ENCODE data around the gene SPATA1.

SPATA1 gene, protein sequence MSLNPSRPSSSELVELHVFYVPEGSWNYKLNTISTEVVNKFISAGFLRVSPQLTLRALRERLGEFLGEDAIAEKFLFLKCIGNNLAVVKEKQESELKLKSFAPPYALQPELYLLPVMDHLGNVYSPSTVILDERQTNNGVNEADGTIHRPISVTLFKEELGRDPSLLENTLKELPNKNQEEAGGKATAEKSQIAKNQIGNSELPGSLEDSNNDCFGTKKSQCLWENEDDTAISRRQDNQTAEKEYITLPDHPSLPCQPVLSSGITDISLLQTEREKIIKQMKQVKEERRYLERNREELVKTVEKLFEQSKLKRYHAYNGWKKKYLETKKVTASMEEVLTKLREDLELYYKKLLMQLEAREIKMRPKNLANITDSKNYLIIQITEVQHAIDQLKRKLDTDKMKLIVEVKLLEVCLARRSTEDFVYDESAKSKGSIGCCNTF

DNA sequence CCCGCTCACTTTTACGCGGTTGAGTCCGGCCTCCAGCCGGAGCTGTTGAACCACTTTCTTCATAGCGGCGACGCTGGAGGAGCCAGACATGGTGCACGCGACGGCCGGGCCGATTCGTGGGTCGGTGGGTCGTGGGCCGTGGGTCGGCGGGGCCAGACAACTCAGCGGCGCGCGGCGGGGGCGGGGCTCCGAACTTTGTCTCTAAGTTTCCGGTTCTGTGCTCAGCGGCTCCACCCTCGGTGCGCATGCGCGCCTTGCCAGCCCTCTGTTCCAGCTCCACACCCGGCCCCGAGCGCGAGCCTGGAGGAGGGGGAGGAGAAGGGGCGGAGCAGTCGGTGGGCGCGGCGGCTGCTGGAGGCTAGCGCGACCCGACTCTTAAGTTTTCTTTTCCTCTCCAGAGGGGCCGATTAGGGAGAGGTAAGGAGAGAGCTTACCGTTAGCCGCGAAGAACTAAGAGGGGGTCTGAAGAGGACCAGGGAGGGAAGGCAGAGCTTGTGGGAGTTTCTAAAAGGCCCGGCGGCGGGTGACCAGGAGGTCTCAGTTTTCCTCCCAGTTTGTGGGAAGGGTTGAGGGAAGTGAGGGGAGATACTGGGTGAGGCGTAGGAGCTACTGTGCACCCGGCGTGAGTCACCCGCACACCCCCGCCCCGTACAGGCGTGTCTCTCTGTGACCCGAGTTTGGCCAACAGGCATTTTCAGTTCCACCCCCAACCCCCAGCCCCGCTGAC, at the start of gene SPATA1, which contains the start of gene GNG5:
Gene SPATA1 (plus strand): TSS at position 385 of the 727 bp plus-strand sequence. CDS start 9,974 bp downstream, outside the sequence.
Gene GNG5 (minus strand): TSS at position 580 of the 727 bp plus-strand sequence. CDS start 490 bp downstream, at position 90.
- DNase-seq (ENCODE audit: extremely low read depth in 1 of 2, low read depth in 1 of 2): peak; percentile 94 to 98

DNA sequence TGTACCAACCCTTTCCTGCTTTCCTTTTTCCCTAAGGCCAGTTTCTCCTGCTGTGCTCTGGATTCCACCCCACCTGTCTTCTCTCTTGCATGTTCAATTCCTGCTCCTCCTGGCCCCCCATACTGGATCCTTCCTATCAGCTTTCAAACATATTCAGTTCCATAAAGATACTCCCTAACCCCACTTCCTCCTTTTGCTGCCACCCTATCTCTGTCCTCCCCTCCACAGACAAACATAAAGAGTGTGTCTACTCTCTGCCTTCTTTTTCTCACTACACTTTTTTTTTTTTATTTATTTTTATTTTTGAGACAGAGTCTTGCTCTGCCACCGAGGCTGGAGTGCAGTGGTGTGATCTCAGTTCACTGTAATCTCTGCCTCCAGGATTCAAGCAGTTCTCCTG, 44.1 kb upstream of the SPATA1 start:
- DNase-seq (ENCODE audit: extremely low read depth in 1 of 2, low read depth in 1 of 2): no peak

DNA sequence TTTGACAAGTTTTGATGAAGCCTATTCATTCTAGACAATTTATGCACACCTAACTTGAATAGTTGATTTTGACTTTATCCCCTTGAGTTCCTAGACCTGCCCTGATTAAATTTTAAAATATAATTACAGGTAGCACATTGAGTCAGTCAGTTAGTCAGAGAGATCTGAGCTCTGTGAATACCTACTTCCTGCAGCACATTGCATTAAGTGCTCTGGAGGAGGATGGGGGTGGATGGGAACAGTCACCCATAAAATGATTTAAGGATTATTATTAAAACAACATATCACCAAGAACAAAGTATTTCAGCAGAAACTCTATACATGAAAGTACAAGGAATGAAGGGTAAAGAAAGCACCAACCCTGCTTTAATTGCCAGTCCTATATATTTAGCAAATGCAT, 38.9 kb upstream of the SPATA1 start:
- DNase-seq (ENCODE audit: extremely low read depth in 1 of 2, low read depth in 1 of 2): no peak

DNA sequence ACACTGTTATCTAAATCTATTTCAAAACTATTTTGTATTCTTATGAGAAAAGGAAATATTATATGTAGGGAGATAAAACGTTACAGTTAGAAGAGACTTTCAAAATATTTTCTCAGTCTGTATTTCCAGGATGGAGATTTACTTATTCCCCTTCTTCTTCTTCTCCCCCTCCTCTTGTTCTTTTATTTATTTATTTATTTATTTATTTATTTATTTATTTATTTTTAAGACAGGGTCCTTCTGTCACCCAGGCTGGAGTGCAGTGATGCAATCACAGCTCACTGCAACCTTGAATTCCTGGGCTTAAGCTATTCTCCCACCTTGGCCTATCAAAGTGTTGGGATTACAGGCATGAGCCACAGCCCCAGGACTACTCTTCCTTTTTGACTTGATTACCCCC, 30.0 kb upstream of the SPATA1 start:
- no peak for DNase-seq (ENCODE audit: extremely low read depth in 1 of 2, low read depth in 1 of 2)

DNA sequence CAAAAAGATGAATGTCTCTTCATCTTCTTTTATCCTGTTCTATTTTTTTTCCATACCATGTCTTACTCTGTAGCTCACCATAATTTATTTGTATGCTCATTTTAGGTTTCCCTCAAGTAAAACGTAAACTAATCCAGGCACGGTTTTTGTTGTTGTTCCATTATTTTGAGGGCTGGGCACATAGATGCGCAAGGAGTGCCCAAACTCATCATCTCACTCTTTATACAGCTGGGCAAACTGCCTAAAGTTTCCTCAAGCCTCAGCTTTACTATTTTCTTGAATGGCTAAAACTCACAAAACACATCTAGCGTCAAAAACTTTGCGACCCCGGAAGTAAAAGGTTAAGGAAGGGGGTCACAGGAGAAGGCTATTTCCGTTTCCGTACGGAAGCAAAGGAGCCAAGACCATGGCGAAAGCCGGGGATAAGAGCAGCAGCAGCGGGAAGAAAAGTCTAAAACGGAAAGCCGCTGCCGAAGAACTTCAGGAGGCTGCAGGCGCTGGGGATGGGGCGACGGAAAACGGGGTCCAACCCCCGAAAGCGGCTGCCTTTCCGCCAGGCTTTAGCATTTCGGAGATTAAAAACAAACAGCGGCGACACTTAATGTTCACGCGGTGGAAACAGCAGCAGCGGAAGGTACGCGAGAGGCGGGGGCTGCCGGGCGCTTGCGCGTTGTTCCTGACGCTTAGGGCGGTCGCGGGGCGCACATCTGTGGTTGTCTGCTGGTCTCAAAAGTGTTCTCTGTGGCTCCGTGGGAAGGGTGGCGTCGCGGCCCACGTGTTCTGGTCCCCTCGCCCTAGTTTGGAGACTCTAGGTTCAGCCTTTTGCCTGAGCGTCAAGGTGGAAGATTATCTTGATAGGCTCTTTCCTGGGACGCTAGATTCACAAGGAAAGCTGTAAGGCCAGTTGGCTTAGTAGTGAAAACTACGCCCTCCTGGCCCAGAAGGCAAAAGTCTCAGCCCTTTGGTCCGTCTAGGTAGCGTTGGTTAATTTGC, 27.0 kb upstream of the SPATA1 start, which contains the start of gene RPF1:
Gene RPF1 (plus strand): TSS at position 391 of the 993 bp plus-strand sequence. CDS start 16 bp downstream, at position 407.
- DNase-seq (ENCODE audit: extremely low read depth in 1 of 2, low read depth in 1 of 2): peak; percentile 59 to 64

DNA sequence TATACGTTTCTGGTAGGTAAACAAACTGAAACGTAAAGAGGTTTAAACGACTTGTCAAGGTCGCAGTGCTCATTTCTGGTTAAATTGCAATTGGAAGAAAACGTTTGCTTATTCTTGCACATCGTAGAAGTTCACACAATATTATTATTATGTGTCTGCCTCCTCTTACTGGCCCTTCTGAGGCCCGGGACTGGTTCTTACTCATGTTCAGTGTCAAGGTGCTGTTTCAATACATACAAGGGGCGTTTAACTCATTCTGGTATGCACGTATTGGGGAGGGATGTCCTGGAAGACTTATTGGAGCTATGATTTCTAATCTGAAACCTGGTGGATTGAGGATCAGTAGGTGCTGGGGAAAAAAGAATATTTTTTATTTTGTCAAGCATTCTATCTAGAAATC, 26.2 kb upstream of the SPATA1 start:
- no peak for DNase-seq (ENCODE audit: extremely low read depth in 1 of 2, low read depth in 1 of 2)

DNA sequence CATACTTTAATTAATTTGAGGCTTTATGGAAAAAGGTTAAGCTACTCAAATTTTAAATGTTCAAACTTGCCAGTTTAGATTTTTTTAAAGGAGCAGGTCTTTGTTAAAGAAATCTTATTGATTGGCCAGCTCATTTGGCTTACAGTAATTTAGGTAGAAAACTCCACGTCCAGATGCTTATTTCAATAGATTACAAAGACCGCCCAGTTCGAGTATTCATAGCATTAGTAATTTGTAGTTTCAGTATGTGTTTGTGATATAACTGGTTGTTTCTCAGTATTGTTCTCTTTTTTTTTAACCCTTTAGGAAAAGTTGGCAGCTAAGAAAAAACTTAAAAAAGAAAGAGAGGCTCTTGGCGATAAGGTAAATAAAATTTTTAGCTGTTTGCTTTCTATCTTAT, 25.5 kb upstream of the SPATA1 start:
- DNase-seq (ENCODE audit: extremely low read depth in 1 of 2, low read depth in 1 of 2): no peak

DNA sequence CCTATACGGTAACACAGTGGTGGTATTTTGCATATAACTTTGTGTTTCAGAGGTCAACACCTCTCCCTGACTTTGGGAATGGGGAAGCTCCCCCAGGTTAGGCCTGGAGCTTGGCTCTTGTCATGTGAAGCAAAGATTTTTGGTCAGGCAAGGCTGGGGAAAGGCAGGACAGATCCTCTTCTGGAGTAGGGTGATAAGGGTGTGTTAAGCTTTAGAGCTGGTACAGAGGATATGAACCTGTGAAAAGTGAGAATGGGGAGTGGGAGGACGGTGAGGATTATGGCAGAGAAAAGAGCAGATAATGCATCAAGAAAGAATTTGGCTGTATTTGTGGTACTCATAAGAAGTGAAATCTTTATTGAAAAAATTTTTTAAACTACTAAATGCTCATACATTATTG, 24.9 kb upstream of the SPATA1 start:
- DNase-seq (ENCODE audit: extremely low read depth in 1 of 2, low read depth in 1 of 2): no peak

DNA sequence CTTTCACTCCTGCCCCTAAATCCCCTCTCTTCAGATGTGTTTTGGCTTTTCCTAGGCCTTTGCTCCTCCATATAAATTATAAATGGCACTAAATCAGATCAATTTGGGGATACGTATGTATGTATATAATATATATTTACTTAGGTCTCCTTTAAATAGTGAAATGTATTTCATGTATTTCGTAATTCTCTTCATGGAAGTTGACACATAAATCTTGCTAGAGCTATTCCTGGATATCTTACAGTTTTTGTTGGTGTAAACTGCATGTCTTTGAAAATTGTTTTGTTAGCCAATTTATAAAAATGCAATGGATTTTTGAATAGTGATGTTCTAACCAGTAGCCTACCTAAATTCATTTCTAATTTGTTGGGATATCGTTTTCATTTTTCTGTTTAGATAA, 18.1 kb upstream of the SPATA1 start:
- DNase-seq (ENCODE audit: extremely low read depth in 1 of 2, low read depth in 1 of 2): no peak

DNA sequence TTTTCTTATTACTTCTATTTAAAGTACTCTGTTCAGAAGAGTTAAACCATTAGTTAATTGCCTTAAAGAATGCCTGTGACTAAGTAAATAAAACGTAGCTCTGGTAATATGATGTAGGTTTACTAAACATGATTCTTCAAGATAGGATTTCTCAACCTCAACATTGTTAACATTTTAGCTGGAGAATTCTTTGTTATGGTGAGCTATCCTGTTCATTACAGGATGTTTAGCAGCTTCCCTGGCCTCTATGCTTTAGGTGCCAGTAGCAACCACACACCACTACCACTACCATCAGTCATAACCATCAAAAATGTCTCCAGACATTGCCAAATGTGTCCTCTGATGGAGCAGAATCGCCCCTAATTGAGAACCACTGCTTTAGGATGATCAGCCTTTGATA, 16.4 kb upstream of the SPATA1 start:
- no peak for DNase-seq (ENCODE audit: extremely low read depth in 1 of 2, low read depth in 1 of 2)

DNA sequence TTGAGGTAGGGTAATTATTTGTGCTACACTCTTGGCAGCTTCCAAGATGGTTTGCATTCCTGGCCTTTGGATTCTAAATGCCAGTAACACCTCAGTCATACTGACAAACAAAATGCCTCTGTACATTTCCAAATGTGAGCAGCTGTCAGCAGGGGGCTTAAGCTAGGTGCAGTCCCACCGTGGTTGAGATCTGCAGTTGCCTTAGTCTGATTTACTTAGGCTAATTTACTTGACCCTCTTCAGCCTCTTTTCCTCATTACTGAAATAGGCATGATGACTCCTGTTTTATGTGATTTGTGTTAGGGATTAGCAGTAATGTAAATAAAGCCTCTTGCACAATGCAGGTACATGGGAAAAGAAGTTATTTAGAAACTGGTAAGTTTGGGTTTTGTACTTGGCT, 13.5 kb upstream of the SPATA1 start:
- DNase-seq (ENCODE audit: extremely low read depth in 1 of 2, low read depth in 1 of 2): no peak

DNA sequence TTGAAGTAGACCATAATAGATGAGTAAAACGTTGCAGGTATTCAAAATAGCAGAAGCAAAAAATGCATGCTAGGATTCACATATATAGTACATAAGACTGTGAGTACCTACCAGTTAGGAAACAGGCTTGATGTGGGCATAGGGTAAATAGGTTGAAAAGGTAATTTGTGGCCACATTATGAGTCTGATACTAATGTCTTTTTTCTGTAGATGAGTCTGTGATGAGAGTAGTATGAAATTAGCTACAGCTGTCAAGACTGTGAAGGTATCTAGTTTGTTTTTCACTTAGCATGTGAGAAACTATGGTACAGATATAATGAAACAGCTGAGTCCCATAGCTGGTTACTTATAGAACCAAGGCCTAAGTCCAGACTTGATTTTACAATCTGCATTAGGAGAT, 12.4 kb upstream of the SPATA1 start:
- no peak for DNase-seq (ENCODE audit: extremely low read depth in 1 of 2, low read depth in 1 of 2)

DNA sequence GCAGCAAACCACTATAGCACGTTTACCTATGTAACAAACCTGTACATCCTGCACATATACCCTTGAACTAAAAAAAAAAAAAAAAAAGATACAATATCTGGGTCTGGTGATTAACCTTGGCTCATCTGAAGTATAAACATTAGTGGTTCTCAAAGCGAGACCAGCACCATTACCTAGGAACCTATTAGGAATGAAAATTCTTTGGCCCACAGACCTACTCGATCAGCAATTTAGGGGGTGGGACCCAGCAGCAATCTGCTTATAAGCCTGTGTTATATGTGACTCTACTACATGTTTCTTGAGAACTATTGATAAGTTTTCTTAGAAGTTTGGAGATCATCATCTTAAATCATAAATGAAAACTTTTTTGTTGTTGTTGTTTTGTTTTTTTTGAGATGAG, 9.7 kb upstream of the SPATA1 start:
- no peak for DNase-seq (ENCODE audit: extremely low read depth in 1 of 2, low read depth in 1 of 2)

DNA sequence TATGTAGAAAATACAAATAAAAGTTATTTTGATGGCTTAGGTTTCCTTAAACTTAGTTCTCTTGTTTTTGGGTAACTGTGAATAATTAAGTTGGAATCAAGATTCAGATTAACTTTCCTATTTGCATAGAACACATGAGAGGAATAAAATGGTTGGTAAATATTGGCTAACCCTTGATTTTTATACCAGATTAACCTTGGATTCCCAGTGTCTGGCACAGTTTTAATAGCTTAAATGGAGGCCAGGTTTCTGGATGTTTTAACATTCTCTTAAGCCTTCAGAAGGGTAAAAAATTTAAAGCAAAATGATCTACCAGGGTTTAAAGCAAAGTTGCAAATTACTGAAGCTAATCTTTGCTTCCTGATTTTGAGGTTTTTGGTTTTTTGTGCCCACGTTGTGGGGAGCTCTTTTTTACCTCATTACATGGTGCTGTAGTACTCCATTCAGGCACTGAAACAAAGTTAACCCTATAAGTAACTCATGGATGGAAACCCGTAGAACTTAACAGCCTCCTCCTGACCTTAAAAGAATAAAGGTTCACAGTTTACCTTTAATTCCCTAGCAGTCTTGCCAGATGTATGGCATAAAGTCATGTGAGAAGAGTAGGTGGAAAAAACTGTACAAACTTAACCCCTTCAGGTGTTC, 8.4 kb upstream of the SPATA1 start:
- DNase-seq (ENCODE audit: extremely low read depth in 1 of 2, low read depth in 1 of 2): no peak

DNA sequence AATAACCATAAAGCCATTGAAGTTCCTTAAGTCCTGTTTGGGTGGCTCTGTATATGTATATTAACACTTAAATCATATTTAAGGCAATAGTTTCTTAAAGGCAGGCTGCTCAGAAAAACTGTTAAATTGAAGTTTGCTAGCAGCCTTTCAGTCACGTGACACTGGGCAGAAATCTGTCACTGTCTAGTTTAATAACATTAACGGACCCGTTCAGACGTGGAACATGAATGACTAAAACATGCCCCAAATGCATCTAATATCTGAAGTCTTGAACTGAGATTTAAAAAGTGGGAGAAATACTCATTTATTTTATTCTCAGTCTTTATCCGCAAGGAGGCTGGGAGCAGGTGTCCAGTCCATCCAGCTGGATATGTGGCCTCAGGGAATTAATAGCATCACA, 3.3 kb upstream of the SPATA1 start:
- DNase-seq (ENCODE audit: extremely low read depth in 1 of 2, low read depth in 1 of 2): no peak

DNA sequence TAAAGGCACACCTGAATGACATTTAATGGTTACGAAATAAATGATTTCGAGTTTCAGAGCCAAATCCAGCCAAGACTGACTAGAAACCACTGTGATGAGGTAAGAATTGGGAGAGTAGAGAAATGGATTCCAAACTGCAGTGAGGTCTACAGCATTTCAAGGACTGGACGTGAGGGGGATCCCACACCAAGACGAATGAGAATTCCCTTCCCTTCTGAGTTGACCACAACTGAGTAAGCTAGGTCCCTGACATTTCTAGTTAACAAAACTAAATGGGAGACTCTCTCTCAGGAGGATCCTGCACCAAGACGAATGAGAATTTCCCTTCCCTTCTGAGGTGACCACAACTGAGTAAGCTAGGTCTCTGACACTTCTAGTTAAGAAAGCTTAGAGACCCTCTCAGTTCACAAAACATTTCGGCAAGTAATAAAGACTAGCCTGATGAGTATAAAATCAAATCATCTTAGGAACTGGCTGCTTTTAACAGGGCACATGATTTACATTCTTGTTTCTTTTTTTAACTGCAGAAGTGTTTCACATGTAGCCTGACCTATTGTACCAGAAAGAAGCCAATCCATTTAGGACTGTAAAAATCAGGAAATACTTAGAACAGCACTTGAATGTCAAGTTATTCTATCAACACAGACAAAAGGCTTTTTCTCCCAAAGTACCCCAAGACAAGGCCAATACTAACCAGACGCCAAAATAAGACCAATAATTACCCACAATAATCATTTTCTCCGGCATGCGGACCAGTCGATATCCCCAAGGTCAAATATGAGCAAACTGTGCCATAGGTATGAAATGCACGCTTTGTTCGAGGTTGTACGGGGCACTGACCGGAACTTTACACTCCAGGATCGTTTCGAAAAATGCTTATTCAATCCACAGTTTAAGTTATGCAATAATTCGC, 1.4 kb upstream of the SPATA1 start:
- DNase-seq (ENCODE audit: extremely low read depth in 1 of 2, low read depth in 1 of 2): no peak

DNA sequence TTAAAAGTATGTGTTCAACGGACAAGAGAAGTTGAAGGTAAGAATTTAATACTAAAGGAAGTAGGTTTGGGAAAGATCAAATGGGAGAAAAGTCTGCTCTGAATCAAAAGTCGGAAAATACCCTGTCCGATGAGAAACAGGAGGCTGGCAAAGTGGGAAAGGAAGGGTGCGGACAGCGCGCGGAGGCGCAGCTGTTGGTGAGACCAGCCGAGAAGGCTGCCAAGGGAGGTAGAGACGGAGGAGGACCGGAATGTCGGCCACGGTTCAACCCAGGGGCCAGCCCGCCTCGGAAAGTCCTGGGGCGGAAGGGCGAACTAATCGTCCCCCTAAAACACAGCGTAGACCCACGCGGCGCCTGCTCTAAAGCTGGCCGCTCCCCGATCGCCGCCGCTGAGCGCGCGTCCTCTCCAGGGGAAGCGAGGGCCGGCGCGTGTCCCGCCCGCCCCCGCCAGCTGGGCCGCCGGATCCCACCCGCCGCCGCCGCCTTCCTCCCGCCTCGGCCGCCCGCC, 639 bp upstream of the SPATA1 start:
- no peak for DNase-seq (ENCODE audit: extremely low read depth in 1 of 2, low read depth in 1 of 2)

DNA sequence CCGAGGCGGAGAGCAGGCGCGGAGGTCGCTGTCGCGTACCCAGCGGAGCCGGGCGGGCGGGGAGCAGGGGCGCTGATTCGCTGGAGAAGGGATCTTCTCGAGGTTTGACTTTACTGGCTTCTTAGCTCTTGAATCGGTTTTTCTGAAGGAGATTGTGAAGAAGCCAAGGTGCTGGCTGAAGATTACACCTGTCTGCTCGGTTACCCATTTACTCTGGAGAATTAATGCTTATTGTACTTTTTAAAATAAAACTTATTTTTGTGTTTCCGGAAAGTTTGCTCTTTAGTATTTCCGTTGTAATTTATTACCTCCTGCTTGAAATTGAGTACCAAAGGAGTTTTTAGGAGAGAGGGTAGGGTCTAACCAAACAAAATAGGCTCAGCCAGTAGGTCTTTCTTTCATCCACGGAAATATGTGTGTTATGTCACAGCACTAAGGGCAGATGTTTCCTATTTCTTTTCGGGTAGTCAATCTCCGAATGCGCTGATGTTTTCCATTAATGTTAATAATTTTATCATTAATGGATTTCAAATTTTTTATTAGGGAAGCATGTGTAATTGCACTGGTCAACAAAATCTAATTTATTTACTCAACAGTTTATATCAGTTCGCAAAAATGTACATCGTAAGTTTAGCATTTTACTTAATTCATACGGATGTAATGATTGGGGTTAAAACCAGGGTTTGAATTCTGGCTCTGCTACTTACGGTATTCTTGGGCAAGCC, 705 bp downstream of the SPATA1 start:
- DNase-seq (ENCODE audit: extremely low read depth in 1 of 2, low read depth in 1 of 2): no peak

Data from activated CD8-positive, alpha-beta memory T cell treated with anti-CD3 and anti-CD28 coated beads for 1 hour (primary cell).